ENCODE results near the gene IL1RN. TPM values are rescaled to one million over a fixed set of nuclear protein-coding genes. Genes with fewer than 3 reads are reported as not detected.

The IL1RN gene
- total RNA-seq, 1 experiment from 2014 or later = not detected

- ChIA-PET CTCF (interaction anchor here (1.1 to 1.5 kb wide), 2 partner anchors 27 to 34 kb away, joined by 4 to 5 read pairs; no protein-coding TSS in a partner anchor), POLR2A (no interaction called here)
- H3K27ac Mint-ChIP-seq (ENCODE audit: unreplicated experiment) = no peak overlapping the region
- no TSS peak for BruUV-seq (replicated peaks)
- H3K4me1 Mint-ChIP-seq (ENCODE audit: low read depth, unreplicated experiment) = peaks cover 13% of the 10 kb centered on the region
- intact Hi-C loops (cut with micrococcal nuclease; ENCODE audit: unreplicated experiment) = loop anchor here (5.0 kb wide), 1 partner anchor 533 kb away; no protein-coding TSS in a partner anchor
- DNase-seq = no peak
- peaks cover 8% of the 10 kb centered on the region; the same call in 1 of the 2 replicates for H3K4me1 ChIP-seq
- H3K36me3 ChIP-seq (ENCODE audit: control insufficient read depth, insufficient read depth, low read length) = 0 out of 2 replicates have a peak, but pooled peaks cover 2% of the 10 kb centered on the region
- H3K9me3 Mint-ChIP-seq (ENCODE audit: unreplicated experiment) = no peaks in the 10 kb centered on the region
- TF ChIP-seq, protein P1, sequence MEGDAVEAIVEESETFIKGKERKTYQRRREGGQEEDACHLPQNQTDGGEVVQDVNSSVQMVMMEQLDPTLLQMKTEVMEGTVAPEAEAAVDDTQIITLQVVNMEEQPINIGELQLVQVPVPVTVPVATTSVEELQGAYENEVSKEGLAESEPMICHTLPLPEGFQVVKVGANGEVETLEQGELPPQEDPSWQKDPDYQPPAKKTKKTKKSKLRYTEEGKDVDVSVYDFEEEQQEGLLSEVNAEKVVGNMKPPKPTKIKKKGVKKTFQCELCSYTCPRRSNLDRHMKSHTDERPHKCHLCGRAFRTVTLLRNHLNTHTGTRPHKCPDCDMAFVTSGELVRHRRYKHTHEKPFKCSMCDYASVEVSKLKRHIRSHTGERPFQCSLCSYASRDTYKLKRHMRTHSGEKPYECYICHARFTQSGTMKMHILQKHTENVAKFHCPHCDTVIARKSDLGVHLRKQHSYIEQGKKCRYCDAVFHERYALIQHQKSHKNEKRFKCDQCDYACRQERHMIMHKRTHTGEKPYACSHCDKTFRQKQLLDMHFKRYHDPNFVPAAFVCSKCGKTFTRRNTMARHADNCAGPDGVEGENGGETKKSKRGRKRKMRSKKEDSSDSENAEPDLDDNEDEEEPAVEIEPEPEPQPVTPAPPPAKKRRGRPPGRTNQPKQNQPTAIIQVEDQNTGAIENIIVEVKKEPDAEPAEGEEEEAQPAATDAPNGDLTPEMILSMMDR (IDR thresholded peaks at IDR 0.05; ENCODE audit: insufficient read depth in 1 of 2, low read depth in 1 of 2, low read length in 1 of 2, severe bottlenecking in 1 of 2, unreplicated experiment in 1 of 2) = no peak
- no peak overlapping the region for H3K4me3 Mint-ChIP-seq (ENCODE audit: unreplicated experiment)
- no peaks in the 10 kb centered on the region for H3K36me3 Mint-ChIP-seq (ENCODE audit: insufficient read depth, unreplicated experiment)
- H3K9me3 ChIP-seq = no peaks in the 10 kb centered on the region
- no peak overlapping the region for H3K4me3 ChIP-seq (ENCODE audit: low read depth, low read length)
- H3K27me3 ChIP-seq (replicated peaks; ENCODE audit: control insufficient read depth, insufficient read depth, low read length) = no peaks in the 10 kb centered on the region
- no peaks in the 10 kb centered on the region for H3K27me3 Mint-ChIP-seq (ENCODE audit: insufficient read depth, unreplicated experiment)
These were observed 37.7 kb downstream of the IL1RN start for GRCh38 chr2:113164930-113165585.

DNA sequence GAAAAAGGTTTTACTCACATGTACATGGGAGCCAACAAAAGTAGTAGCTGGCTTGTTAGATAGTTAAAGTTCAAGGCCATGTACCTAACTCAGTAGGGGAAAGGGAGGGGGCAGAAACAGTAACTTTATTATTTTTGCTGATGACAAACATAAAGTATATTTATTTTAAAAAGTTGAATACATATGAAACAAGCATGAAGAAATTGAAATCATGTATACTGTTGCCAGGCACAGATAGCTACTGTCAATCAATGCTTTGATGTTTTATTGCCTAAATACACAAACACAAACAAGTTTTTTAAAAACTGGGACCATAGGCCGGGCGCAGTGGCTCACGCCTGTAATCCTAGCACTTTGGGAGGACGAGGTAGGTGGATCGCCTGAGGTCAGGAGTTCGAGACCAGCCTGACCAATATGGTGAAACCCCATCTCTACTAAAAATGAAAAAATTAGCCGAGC, 38.8 kb downstream of the IL1RN start:
- TF ChIP-seq, protein P1 (IDR thresholded peaks at IDR 0.05; ENCODE audit: insufficient read depth in 1 of 2, low read depth in 1 of 2, low read length in 1 of 2, severe bottlenecking in 1 of 2, unreplicated experiment in 1 of 2) = no peak
- H3K4me1 ChIP-seq = peaks cover 8% of the 10 kb centered on the region; the same call in 1 of the 2 replicates
- CTCF ChIA-PET = interaction anchor here (1.4 kb wide), 1 partner anchor 86 kb away, joined by 3 read pairs; no protein-coding TSS in a partner anchor

GRCh38 chr2:113167115-113167932, 39.9 kb downstream of the IL1RN start:
- no peaks in the 10 kb centered on the region for H3K9me3 Mint-ChIP-seq (ENCODE audit: unreplicated experiment)

More for the DNA sequence above, 38.8 kb downstream of the IL1RN start:
- H3K4me3 ChIP-seq (ENCODE audit: low read depth, low read length) = no peak overlapping the region
- H3K4me3 Mint-ChIP-seq (ENCODE audit: unreplicated experiment) = no peak overlapping the region
- no peak for DNase-seq
- H3K36me3 Mint-ChIP-seq (ENCODE audit: insufficient read depth, unreplicated experiment) = no peaks in the 10 kb centered on the region
- H3K27me3 ChIP-seq (replicated peaks; ENCODE audit: control insufficient read depth, insufficient read depth, low read length) = no peaks in the 10 kb centered on the region
- H3K27ac Mint-ChIP-seq (ENCODE audit: unreplicated experiment) = no peak overlapping the region
- peaks cover 13% of the 10 kb centered on the region for H3K4me1 Mint-ChIP-seq (ENCODE audit: low read depth, unreplicated experiment)
- POLR2A ChIA-PET = no interaction called here
- no TSS peak for BruUV-seq (replicated peaks)
- intact Hi-C loops (cut with micrococcal nuclease; ENCODE audit: unreplicated experiment) = loop anchor here (5.0 kb wide), 1 partner anchor 534 kb away; no protein-coding TSS in a partner anchor
- no peaks in the 10 kb centered on the region for H3K9me3 ChIP-seq
- H3K27me3 Mint-ChIP-seq (ENCODE audit: insufficient read depth, unreplicated experiment) = no peaks in the 10 kb centered on the region
- H3K9me3 Mint-ChIP-seq (ENCODE audit: unreplicated experiment) = no peaks in the 10 kb centered on the region
- 0 out of 2 replicates have a peak, but pooled peaks cover 2% of the 10 kb centered on the region for H3K36me3 ChIP-seq (ENCODE audit: control insufficient read depth, insufficient read depth, low read length)

More at GRCh38 chr2:113167115-113167932, 39.9 kb downstream of the IL1RN start:
- H3K9me3 ChIP-seq = no peaks in the 10 kb centered on the region
- H3K4me3 Mint-ChIP-seq (ENCODE audit: unreplicated experiment) = no peak overlapping the region
- H3K36me3 ChIP-seq (ENCODE audit: control insufficient read depth, insufficient read depth, low read length) = 0 out of 2 replicates have a peak, but pooled peaks cover 2% of the 10 kb centered on the region
- H3K4me1 ChIP-seq = peaks cover 8% of the 10 kb centered on the region; the same call in 1 of the 2 replicates
- H3K27me3 ChIP-seq (replicated peaks; ENCODE audit: control insufficient read depth, insufficient read depth, low read length) = no peaks in the 10 kb centered on the region
- no TSS peak for BruUV-seq (replicated peaks)
- CTCF ChIA-PET = interaction anchor here (1.4 kb wide), 1 partner anchor 87 kb away, joined by 3 read pairs; no protein-coding TSS in a partner anchor
- H3K27ac Mint-ChIP-seq (ENCODE audit: unreplicated experiment) = no peak overlapping the region
- DNase-seq = no peak
- H3K4me3 ChIP-seq (ENCODE audit: low read depth, low read length) = no peak overlapping the region
- intact Hi-C loops (cut with micrococcal nuclease; ENCODE audit: unreplicated experiment) = loop anchor here (5.0 kb wide), 1 partner anchor 535 kb away; no protein-coding TSS in a partner anchor
- peaks cover 13% of the 10 kb centered on the region for H3K4me1 Mint-ChIP-seq (ENCODE audit: low read depth, unreplicated experiment)
- no peaks in the 10 kb centered on the region for H3K36me3 Mint-ChIP-seq (ENCODE audit: insufficient read depth, unreplicated experiment)
- no peaks in the 10 kb centered on the region for H3K27me3 Mint-ChIP-seq (ENCODE audit: insufficient read depth, unreplicated experiment)
- POLR2A ChIA-PET = no interaction called here
- TF ChIP-seq, protein P1 (IDR thresholded peaks at IDR 0.05; ENCODE audit: insufficient read depth in 1 of 2, low read depth in 1 of 2, low read length in 1 of 2, severe bottlenecking in 1 of 2, unreplicated experiment in 1 of 2) = no peak

Data from Caco-2 (cell line).